NCI-H1694 treated with DMSO at 0.1 percent for 48 hours (cell line): ENCODE measurements around the gene PTGER1.

ENCODE experiments used
- DNase-seq: peaks from one replicate; lab custom pipeline; 2025; lab: John Stamatoyannopoulos, UW

PTGER1 gene

DNA sequence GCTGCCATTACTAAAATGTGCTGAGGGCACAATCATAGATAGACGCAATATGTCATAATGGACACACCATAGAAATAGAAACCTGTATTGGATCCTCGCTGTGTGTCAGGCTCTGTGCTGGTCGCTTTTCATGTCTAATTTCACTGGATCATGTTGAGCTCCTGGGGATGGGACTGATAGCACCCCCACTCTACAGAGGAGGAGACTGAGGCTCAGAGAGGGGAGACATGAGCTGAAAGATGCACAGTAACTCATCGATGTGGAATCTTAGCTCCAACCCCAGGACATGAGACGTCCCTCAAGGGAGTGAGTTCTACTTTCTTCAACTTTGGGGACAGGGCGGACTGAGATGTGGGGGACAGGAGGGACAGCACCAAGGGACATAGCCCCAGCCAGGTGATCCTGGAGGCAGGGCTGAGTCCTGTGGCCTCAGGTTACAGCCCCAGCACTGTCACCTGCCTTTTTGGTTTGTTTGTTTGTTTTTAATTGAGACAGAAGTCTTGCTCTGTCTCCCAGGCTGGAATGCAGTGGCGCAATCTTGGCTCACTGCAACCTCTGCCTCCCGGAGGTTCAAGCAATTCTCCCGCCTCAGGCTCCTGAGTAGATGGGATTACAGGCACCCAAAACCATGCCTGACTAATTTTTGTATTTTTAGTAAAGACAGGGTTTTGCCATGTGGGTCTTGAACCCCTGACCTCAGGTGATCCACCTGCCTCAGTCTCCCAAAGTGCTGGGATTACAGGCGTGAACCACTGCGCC is 27.4 kb upstream of the PTGER1 start:
- no peak for DNase-seq

DNA sequence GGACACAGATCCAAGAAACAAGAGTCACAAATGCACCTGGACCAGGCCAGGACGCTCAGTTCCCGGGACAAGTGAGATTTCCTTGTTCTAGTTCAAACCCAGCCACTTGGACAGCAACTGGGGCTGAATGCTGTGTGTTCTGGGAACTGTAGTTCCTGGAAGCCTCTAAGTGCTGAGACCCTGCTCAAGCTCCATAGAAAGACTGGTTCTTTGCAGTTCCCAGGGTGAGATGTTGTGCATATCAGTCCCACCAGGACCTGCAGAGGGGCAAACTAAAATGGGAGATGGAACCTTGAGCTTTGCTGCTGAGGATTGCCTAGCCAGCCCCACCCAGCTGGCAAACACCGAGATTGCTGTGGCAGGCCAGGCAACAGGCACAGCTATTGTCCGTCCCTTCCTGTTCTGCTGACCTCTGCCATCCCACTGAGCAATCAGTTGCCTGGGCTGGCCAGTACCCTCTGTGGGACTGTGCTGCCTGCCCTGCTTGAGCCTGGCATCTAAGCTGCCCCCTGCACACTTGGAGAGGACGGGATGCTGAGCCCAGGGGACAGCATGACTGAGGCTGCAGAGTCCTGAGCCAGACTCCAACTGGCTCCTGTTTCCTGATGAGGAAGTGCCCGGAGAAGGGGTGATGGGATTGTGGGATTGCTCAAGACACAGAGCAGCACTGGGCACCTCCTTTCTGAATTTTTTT is 22.2 kb upstream of the PTGER1 start:
- DNase-seq: no peak

GRCh38 chr19:14496834-14497227 is 21.7 kb upstream of the PTGER1 start:
- no peak for DNase-seq

DNA sequence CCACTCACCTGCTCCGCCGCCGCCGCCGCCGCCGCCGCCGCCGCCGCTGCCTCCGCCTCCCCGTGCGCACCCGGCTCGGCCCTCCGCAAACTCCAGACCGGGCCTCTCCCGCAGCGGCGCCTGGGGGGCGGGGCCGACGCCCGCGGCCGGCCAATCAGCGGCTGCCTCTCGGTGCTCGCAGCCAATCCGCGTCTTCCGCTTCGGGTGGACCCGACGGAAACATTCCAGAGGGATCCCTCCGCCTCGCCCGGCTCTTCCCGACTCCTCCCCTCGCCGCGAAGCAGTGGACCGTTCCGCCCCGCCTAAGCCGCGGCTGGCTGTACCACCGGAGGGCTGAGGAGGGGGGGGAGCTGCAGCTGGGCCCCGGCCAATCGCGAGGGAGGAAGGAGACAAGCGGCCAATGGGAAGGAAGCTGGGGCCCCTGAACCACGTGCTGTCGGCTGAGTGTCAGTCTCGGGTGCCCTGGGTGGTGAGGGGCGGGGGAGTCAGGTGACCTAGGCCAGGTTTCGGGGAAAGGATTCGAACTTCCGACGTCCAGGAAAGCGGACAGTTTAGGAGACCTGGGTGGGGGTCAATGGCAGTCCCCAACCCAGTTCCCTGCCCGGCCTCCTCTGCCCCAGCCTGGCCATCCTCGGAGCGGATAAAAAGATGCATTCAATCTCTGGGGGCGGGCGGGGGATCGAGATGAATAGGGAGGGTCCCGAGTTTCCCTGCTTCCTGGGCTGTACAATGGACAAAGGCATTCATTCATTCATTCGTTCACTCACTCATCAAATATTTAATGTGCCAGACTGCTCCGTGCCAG is 21.1 kb upstream of the PTGER1 start, which contains the start of gene GIPC1:
GIPC1 (minus strand) TSS at position 99 of the 805 bp plus-strand sequence. CDS start 13,151 bp downstream, outside the sequence.
- DNase-seq: peak; percentile 97

- no peak for DNase-seq
Observed at GRCh38 chr19:14495672-14496028, 20.5 kb upstream of the PTGER1 start.

GRCh38 chr19:14494910-14495671 is 19.9 kb upstream of the PTGER1 start:
- DNase-seq: no peak

- DNase-seq: no peak
Observed at GRCh38 chr19:14494411-14494810, 19.3 kb upstream of the PTGER1 start.

DNA sequence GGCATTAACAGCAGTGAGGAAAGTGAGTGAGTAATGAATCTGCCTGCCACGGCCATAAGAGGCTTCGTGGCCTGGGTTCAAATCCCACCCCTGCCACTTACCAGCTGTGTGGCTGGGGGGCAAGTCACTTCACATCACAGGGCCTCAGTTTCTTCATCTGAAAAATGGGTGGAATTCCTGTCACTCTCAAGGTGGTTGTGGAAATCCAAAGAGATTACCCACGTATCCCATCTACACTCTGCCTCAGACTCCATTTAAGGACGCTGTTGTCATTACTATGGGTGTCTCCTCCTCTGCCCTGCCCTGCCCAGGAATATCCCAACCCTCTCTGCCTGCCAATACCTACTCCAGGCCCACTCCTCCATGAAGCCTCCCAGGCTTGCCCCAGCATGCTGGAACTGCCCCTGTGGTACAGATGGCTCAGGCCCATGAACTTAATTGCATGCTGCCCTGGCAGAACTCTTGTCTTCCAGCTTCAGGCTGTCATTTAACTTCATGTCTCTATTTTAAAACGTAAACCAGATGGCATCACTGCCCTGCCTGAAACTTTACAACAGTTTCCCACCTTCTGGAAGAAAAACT is 17.7 kb upstream of the PTGER1 start:
- DNase-seq: peak; percentile 4

GRCh38 chr19:14487370-14488125 is 12.4 kb upstream of the PTGER1 start:
- no peak for DNase-seq

- no peak for DNase-seq
Observed at GRCh38 chr19:14482172-14482941, 7.2 kb upstream of the PTGER1 start.

GRCh38 chr19:14480700-14481079 is 5.5 kb upstream of the PTGER1 start:
- DNase-seq: no peak

GRCh38 chr19:14479975-14480699 is 5.0 kb upstream of the PTGER1 start:
- peak; percentile 13 for DNase-seq

GRCh38 chr19:14479309-14479974 is 4.3 kb upstream of the PTGER1 start:
- no peak for DNase-seq

- DNase-seq: no peak
Observed at GRCh38 chr19:14478113-14478545, 3.0 kb upstream of the PTGER1 start.

GRCh38 chr19:14477418-14478112 is 2.4 kb upstream of the PTGER1 start:
- DNase-seq: no peak

DNA sequence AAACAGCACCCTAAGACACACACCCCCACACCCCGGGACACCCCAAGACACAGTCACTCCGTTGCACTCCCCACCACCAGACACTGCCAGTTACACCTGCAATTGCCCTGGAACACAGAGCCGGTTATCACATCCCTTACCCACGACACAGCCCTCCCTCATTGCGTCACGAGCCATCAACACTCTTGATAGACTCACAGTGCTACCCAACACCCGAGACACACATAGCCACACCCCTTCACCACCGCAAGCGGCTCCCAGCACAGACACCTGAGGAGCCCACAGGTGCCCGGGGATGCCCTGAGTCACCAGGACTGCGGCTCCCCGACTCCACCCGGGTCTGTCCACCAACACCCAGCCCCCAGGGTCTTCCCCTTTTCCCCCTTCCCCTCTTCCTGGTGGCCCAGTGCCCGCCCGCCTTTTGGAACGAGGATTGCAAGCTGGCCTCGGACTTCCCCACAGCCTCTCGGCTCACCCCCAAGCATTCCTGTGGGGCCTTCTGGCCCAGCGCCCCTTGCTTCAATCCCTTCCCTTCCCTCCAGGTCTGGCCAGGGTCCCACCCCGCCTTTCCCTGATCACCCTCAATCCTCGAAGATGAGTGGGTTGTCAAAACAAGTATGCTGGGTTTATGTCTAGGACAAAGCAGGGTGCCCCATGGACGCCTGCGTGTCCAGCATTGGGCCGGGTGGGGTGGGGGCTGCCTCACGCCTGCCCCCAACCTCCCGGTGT is 1.7 kb upstream of the PTGER1 start:
- no peak for DNase-seq

- DNase-seq: no peak
Observed at GRCh38 chr19:14476327-14476672, 1.1 kb upstream of the PTGER1 start.

GRCh38 chr19:14474827-14475226 is 327 bp downstream of the PTGER1 start:
- DNase-seq: no peak
